HEK293T (cell line): ENCODE measurements around the gene ITGA11.

Experiments used
- CTCF ChIA-PET: fragments of 350-600 bp; formaldehyde crosslinking; extraction: SDS; loops from one replicate; lab custom pipeline; 2021; ENCODE audit warnings: antibody characterized with exemption, inconsistent platforms; lab: Yijun Ruan, JAX
- POLR2A ChIA-PET: fragments of 350-600 bp; formaldehyde crosslinking; extraction: SDS; loops from one replicate; lab custom pipeline; 2020; ENCODE audit warnings: antibody characterized with exemption, inconsistent platforms; lab: Yijun Ruan, JAX
- DNase-seq: peaks from one replicate; pipeline ENCODE4 v3.0.0; 2012; ENCODE audit warnings: mixed read lengths; ENCODE audit errors: extremely low spot score
- ARNT ChIP-seq: fragments of 450-650 bp; IDR thresholded peaks from 2 replicates; pipeline ENCODE4 v1.6.1; 2017; ENCODE audit warnings: mild to moderate bottlenecking
- BHLHE40 ChIP-seq: fragments of 450-650 bp; IDR thresholded peaks from 2 replicates; pipeline ENCODE4 v1.6.1; 2016; ENCODE audit warnings: mild to moderate bottlenecking, moderate library complexity, borderline replicate concordance
- CTBP1 ChIP-seq: fragments of 450-650 bp; IDR thresholded peaks from 2 replicates; pipeline ENCODE4 v1.6.1; 2016; ENCODE audit warnings: borderline replicate concordance
- ELF4 ChIP-seq: fragments of 450-650 bp; IDR thresholded peaks from 2 replicates; pipeline ENCODE4 v1.6.1; 2017; ENCODE audit warnings: antibody characterized with exemption
- FOXA1 ChIP-seq: fragments of 450-650 bp; IDR thresholded peaks from 2 replicates; pipeline ENCODE4 v1.6.1; 2016; ENCODE audit warnings: mild to moderate bottlenecking
- FOXK2 ChIP-seq: fragments of 450-650 bp; IDR thresholded peaks from 2 replicates; pipeline ENCODE4 v1.6.1; 2016; ENCODE audit warnings: mild to moderate bottlenecking
- FOXM1 ChIP-seq: fragments of 450-650 bp; IDR thresholded peaks from 2 replicates; pipeline ENCODE4 v1.6.1; 2017; ENCODE audit warnings: mild to moderate bottlenecking, borderline replicate concordance
- HDGF ChIP-seq: fragments of 450-650 bp; IDR thresholded peaks from 2 replicates; pipeline ENCODE4 v1.6.1; 2017; ENCODE audit warnings: antibody characterized with exemption, borderline replicate concordance
- L3MBTL2 ChIP-seq: fragments of 450-650 bp; conservative IDR thresholded peaks from 2 replicates; pipeline ENCODE4 v1.6.1; 2016; ENCODE audit warnings: mild to moderate bottlenecking
- LEF1 ChIP-seq: fragments of 450-650 bp; IDR thresholded peaks from 2 replicates; pipeline ENCODE4 v1.6.1; 2017; ENCODE audit warnings: mild to moderate bottlenecking, borderline replicate concordance
- NFRKB ChIP-seq: fragments of 450-650 bp; IDR thresholded peaks from 2 replicates; pipeline ENCODE4 v1.6.1; 2016; ENCODE audit warnings: mild to moderate bottlenecking, moderate library complexity
- PKNOX1 ChIP-seq: fragments of 450-650 bp; IDR thresholded peaks from 2 replicates; pipeline ENCODE4 v1.6.1; 2016
- SP1 ChIP-seq: fragments of 450-650 bp; IDR thresholded peaks from 2 replicates; pipeline ENCODE4 v1.6.1; 2017
- SUZ12 ChIP-seq: fragments of 450-650 bp; IDR thresholded peaks from 2 replicates; pipeline ENCODE4 v1.6.1; 2016; ENCODE audit warnings: mild to moderate bottlenecking
- TARDBP ChIP-seq: fragments of 450-650 bp; IDR thresholded peaks from 2 replicates; pipeline ENCODE4 v1.6.1; 2016
- ZNF384 ChIP-seq: fragments of 450-650 bp; IDR thresholded peaks from 2 replicates; pipeline ENCODE4 v1.6.1; 2016

ITGA11 gene

GRCh38 chr15:68380456-68380855, 51.5 kb downstream of the ITGA11 start:
- no peak for TF ChIP-seq LEF1
- no peak for TF ChIP-seq CTBP1
- TF ChIP-seq FOXA1 = no peak
- no peak for TF ChIP-seq TARDBP
- TF ChIP-seq ARNT = no peak
- no peak for TF ChIP-seq SP1
- no peak for TF ChIP-seq NFRKB
- TF ChIP-seq ELF4 = no peak
- no peak for TF ChIP-seq SUZ12
- no peak for TF ChIP-seq PKNOX1
- ChIA-PET CTCF (no interaction called here), POLR2A (no interaction called here)
- DNase-seq = no peak

- ChIA-PET POLR2A (no interaction called here), CTCF (interaction anchor here (0.8 to 1.5 kb wide), 2 partner anchors 9 to 10 kb away, joined by 3 read pairs; no protein-coding TSS in a partner anchor)
- no peak for TF ChIP-seq CTBP1
- TF ChIP-seq FOXK2 = no peak
- TF ChIP-seq BHLHE40 = no peak
- TF ChIP-seq TARDBP = no peak
- no peak for TF ChIP-seq HDGF
- no peak for TF ChIP-seq FOXM1
- TF ChIP-seq ARNT = no peak
- TF ChIP-seq LEF1 = no peak
- no peak for TF ChIP-seq SUZ12
- TF ChIP-seq NFRKB = no peak
- no peak for TF ChIP-seq PKNOX1
- no peak for TF ChIP-seq ELF4
- no peak for TF ChIP-seq L3MBTL2
- no peak for TF ChIP-seq ZNF384
- TF ChIP-seq SP1 = no peak
- no peak for TF ChIP-seq FOXA1
- DNase-seq = no peak
These were observed 52.1 kb downstream of the ITGA11 start for GRCh38 chr15:68379759-68380290.

GRCh38 chr15:68379058-68379758, 52.8 kb downstream of the ITGA11 start:
- ChIA-PET POLR2A (no interaction called here), CTCF (interaction anchor here (0.8 to 1.5 kb wide), 2 partner anchors 8 to 10 kb away, joined by 3 read pairs; no protein-coding TSS in a partner anchor)
- DNase-seq = no peak
- no peak for TF ChIP-seq SP1
- no peak for TF ChIP-seq TARDBP
- TF ChIP-seq FOXA1 = no peak
- no peak for TF ChIP-seq BHLHE40
- TF ChIP-seq ARNT = no peak
- no peak for TF ChIP-seq L3MBTL2
- TF ChIP-seq LEF1 = no peak
- no peak for TF ChIP-seq SUZ12
- TF ChIP-seq ZNF384 = no peak
- no peak for TF ChIP-seq NFRKB
- no peak for TF ChIP-seq CTBP1
- no peak for TF ChIP-seq HDGF
- TF ChIP-seq PKNOX1 = no peak
- TF ChIP-seq ELF4 = no peak

DNA sequence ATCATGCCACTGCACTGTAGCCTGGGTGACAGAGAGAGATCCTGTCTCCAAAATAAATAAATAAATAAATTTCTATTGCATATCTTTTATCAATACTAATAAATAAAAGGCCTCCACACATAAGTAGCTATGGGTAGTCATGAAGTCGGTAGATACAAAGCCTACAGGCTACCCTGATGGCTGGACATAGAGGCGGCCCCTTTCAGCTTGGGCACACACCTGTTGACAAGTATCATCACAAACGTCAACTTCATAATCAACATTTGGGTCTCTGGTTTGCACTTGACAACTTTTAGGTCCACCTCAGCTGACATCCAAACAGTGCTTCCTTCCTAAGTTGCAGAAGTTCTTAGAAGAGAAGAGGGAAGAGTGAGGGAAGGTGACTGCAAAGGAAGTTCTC, 53.4 kb downstream of the ITGA11 start:
- CTCF ChIA-PET = interaction anchor here (1.5 kb wide), 1 partner anchor 11 kb away, joined by 3 read pairs; no protein-coding TSS in a partner anchor
- no peak for DNase-seq
- TF ChIP-seq LEF1 = no peak
- no peak for TF ChIP-seq L3MBTL2
- TF ChIP-seq HDGF = no peak
- POLR2A ChIA-PET = no interaction called here

DNA sequence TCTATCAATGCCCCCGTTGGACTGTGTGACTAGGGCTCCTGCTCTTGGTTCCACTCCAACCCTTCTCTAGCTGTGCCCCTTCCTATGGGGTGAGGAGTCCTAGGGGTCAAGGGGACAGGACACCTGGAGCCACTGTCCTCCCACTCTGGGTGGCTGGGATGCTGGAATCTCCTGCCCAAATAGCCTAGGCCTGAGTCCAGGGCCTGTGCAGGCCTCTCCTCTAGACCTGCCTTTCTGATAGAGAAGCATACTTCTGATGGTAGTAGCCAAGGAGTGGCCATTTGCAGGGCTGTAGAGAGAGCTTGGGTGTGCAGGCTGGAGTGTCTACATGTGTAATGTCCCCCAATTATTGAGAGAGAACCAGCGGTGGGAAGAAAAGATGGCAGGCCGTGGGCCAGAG, 54.2 kb downstream of the ITGA11 start:
- TF ChIP-seq PKNOX1 = no peak
- no peak for TF ChIP-seq FOXA1
- no peak for TF ChIP-seq BHLHE40
- no peak for TF ChIP-seq SUZ12
- TF ChIP-seq LEF1 = no peak
- TF ChIP-seq FOXM1 = no peak
- TF ChIP-seq L3MBTL2 = no peak
- no peak for TF ChIP-seq CTBP1
- no peak for TF ChIP-seq SP1
- no peak for TF ChIP-seq FOXK2
- TF ChIP-seq HDGF = no peak
- no peak for TF ChIP-seq TARDBP
- no peak for TF ChIP-seq ZNF384
- ChIA-PET POLR2A (no interaction called here), CTCF (no interaction called here)
- no peak for DNase-seq

DNA sequence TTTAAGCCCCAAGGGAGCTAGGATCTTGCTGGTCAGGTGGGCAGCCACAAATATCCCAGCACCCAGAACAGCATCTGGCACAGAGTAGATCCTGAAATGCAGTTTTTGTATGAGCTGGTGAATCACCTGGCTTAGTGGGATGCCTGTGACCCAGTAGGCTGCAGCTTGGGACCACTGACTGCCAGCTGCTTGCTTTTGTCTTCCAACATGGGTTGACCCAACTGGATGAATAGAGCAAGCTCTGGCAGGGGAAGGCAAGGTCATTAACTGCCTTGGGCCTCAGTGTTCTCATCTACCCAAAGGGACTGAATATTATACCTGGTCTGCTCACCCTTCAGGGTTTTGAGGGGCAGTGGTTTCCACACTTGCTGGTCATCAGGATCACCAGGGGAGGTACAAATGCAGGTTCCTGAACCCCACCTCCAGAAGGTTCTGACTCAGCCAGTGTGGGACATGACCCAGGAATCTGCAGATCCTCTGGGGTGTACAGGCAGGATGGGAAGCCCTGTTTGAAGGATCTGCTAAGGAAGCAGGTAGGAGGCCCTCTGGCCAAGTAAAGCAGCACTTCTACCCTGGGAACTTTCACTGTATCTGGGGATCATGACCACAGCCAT, 55.4 kb downstream of the ITGA11 start:
- ChIA-PET CTCF (no interaction called here), POLR2A (no interaction called here)
- TF ChIP-seq BHLHE40 = no peak
- no peak for TF ChIP-seq TARDBP
- no peak for DNase-seq
